Activated naive CD8-positive, alpha-beta T cell (primary cell): ENCODE measurements around the gene TNFAIP8.

Experiments used
- H3K27ac Mint-ChIP-seq: one replicate; pipeline ENCODE4 v1.8.0; 2021; ENCODE audit warnings: mixed read lengths
- H3K27me3 Mint-ChIP-seq: one replicate; pipeline ENCODE4 v1.8.0; 2021; ENCODE audit warnings: mixed read lengths
- H3K36me3 Mint-ChIP-seq: one replicate; pipeline ENCODE4 v1.8.0; 2021; ENCODE audit warnings: mixed read lengths
- H3K4me1 Mint-ChIP-seq: one replicate; pipeline ENCODE4 v1.8.0; 2021; ENCODE audit warnings: low read depth, mixed read lengths
- H3K4me3 Mint-ChIP-seq: one replicate; pipeline ENCODE4 v1.8.0; 2021; ENCODE audit warnings: mild to moderate bottlenecking, mixed read lengths
- H3K9me3 Mint-ChIP-seq: one replicate; pipeline ENCODE4 v1.8.0; 2021; ENCODE audit warnings: low read depth, mixed read lengths

The TNFAIP8 gene

GRCh38 chr5:119355685-119356611 lies at the start of gene TNFAIP8:
Gene TNFAIP8, plus strand, starts transcription at chr5:119356019. Its CDS starts 72 bp downstream, at chr5:119356091.
- H3K27me3 Mint-ChIP-seq, result no peaks in the 10 kb centered on the region
- no peaks in the 10 kb centered on the region for H3K9me3 Mint-ChIP-seq
- peak within 1 kb of the TSS; percentile 94 for H3K27ac Mint-ChIP-seq
- H3K4me1 Mint-ChIP-seq, result peaks cover 79% of the 10 kb centered on the region
- H3K36me3 Mint-ChIP-seq, result peaks cover 33% of the 10 kb centered on the region
- peak within 1 kb of the TSS; percentile 99 for H3K4me3 Mint-ChIP-seq

DNA sequence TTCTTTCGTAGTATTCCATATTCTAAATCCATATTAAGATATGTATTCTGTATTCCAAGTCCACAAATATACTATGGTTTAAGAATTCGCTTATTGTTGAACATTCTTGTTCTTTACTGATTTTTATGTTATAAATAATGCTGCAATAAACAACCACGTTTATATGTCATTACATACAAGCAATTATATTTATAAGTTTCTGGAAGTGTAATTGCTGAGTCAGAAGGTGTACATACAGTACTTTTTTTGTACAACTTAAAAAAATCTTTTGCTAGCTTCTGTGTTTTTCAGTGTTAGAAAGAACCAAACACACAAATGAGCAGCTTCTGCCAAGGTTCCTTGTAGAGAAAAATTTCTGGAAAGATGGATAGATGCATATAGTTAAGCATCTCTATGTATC lies 48.6 kb upstream of the TNFAIP8 start:
- Mint-ChIP-seq H3K27me3 (no peaks in the 10 kb centered on the region), H3K27ac (peak overlapping the region; percentile 97), H3K4me1 (peaks cover 95% of the 10 kb centered on the region), H3K4me3 (peak overlapping the region; percentile 17), H3K9me3 (no peaks in the 10 kb centered on the region), H3K36me3 (peaks cover 9% of the 10 kb centered on the region)

DNA sequence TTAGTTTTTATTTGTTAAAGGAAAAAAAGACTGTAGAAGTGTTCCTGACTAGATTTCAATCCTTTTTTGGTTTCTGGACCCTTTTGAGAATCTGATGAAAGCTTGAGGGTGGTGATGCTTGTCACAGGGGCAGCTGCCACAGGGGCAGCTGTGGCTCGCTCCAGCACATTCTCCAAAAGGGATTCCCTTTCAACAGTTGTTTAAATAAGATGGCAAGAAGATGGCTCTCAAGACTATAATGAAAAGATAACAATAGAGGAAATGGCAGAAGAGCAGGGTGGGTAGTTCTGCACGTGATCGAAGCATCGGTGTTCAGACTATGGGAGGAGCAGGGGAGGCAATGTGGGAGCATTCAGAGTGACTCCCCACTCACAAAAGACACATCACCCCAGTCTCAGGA lies 46.5 kb upstream of the TNFAIP8 start:
- Mint-ChIP-seq H3K36me3 (peaks cover 6% of the 10 kb centered on the region), H3K9me3 (no peaks in the 10 kb centered on the region), H3K4me1 (peaks cover 95% of the 10 kb centered on the region), H3K27ac (peak overlapping the region; percentile 99), H3K4me3 (peak overlapping the region; percentile 83), H3K27me3 (no peaks in the 10 kb centered on the region)

- Mint-ChIP-seq H3K27ac (peak overlapping the region; percentile 92), H3K36me3 (peaks cover 9% of the 10 kb centered on the region), H3K4me1 (peaks cover 95% of the 10 kb centered on the region), H3K27me3 (no peaks in the 10 kb centered on the region), H3K9me3 (no peaks in the 10 kb centered on the region), H3K4me3 (peak overlapping the region; percentile 42)
Observed at GRCh38 chr5:119311688-119312087, 44.1 kb upstream of the TNFAIP8 start.

DNA sequence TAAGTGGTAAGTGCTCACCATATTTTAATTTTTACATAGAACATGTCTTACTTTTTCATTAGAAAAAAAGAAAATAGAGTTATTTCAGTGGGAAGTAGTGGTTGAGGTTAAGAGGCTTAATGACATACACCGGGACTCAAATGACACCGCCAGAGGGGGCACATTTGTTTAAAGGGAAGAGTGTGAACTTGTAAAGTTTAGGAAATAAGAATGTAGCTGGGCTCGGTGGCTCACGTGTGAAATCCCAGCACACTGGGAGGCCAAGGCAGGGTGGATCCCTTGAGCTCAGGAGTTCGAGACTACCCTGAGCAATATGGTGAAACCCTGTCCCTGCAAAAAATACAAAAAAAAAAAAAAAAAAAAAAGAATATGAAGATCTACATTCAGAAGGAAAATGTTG lies 43.4 kb upstream of the TNFAIP8 start:
- H3K27me3 Mint-ChIP-seq, result no peaks in the 10 kb centered on the region
- peaks cover 92% of the 10 kb centered on the region for H3K4me1 Mint-ChIP-seq
- H3K36me3 Mint-ChIP-seq, result peaks cover 9% of the 10 kb centered on the region
- H3K4me3 Mint-ChIP-seq, result peak overlapping the region; percentile 27
- H3K27ac Mint-ChIP-seq, result peak overlapping the region; percentile 92
- H3K9me3 Mint-ChIP-seq, result no peaks in the 10 kb centered on the region

DNA sequence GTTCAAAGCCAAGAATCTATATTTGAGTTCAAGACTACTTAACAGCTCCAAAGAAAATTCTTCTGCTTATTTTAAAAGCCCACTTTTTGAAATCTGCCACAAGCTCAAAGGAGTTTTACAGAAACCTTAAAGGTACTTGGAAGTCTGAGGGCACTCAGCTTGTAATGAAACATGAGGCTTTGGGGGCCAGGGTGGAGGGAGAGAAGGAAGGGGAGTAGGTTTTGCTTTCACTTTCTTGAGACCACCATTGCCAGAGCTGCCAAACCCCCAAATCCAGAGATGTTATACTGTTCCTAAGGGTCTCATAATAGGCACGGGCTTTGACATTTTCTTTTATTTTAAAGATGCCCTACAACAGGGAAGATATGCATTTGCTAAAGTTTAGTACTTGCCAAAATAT lies 42.6 kb upstream of the TNFAIP8 start:
- Mint-ChIP-seq H3K9me3 (no peaks in the 10 kb centered on the region), H3K36me3 (peaks cover 9% of the 10 kb centered on the region), H3K4me3 (peak overlapping the region; percentile 27), H3K27me3 (no peaks in the 10 kb centered on the region), H3K27ac (peak overlapping the region; percentile 92), H3K4me1 (peaks cover 92% of the 10 kb centered on the region)

- Mint-ChIP-seq H3K4me1 (peaks cover 92% of the 10 kb centered on the region), H3K27ac (peak overlapping the region; percentile 92), H3K36me3 (peaks cover 9% of the 10 kb centered on the region), H3K9me3 (no peaks in the 10 kb centered on the region), H3K4me3 (no peak overlapping the region), H3K27me3 (no peaks in the 10 kb centered on the region)
Observed at GRCh38 chr5:119313658-119314605, 41.9 kb upstream of the TNFAIP8 start.

DNA sequence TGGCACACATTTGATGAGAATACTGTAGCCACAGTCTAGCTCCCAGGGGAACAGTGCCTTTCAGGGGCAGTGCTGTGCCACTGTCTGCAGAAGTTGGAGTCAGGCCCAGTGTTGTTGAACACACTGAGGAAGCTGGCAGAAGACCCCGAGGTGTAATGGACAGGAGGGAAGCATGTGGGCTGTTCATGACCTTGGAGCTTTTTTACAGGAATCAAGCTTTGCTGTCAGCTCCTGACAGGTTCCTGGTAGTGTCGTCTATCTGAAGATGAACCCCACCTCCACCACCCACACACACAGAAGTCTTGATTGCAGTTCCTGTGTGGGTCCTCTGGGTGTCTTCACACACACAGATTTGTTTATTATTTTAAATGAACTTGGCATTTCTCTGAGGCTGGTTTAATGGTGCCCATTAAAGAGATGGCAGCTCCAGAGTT lies 40.3 kb upstream of the TNFAIP8 start:
- H3K9me3 Mint-ChIP-seq, result no peaks in the 10 kb centered on the region
- H3K27ac Mint-ChIP-seq, result peak overlapping the region; percentile 92
- H3K4me1 Mint-ChIP-seq, result peaks cover 92% of the 10 kb centered on the region
- H3K27me3 Mint-ChIP-seq, result no peaks in the 10 kb centered on the region
- peak overlapping the region; percentile 57 for H3K4me3 Mint-ChIP-seq
- peaks cover 13% of the 10 kb centered on the region for H3K36me3 Mint-ChIP-seq

DNA sequence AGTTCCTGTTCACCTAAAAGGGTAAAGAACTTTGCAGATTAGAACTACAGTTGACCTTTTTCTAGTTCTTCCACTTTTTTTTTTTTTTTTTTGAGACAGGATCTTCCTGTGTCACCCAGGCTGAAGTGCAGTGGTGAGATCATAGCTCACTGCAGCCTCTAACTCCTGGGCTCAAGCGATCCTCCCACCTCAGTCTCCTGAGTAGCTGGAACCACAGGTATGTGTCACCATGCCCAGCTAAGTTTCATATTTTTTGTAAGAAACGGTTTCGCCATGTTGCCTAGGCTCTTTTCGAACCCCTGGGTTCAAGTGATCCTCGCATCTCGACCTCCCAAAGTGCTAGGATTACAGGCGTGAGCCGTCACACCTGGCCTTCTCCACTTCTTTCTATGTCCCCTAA lies 39.7 kb upstream of the TNFAIP8 start:
- H3K9me3 Mint-ChIP-seq, result no peaks in the 10 kb centered on the region
- peaks cover 92% of the 10 kb centered on the region for H3K4me1 Mint-ChIP-seq
- peak overlapping the region; percentile 92 for H3K27ac Mint-ChIP-seq
- H3K27me3 Mint-ChIP-seq, result no peaks in the 10 kb centered on the region
- H3K4me3 Mint-ChIP-seq, result peak overlapping the region; percentile 57
- H3K36me3 Mint-ChIP-seq, result peaks cover 10% of the 10 kb centered on the region

DNA sequence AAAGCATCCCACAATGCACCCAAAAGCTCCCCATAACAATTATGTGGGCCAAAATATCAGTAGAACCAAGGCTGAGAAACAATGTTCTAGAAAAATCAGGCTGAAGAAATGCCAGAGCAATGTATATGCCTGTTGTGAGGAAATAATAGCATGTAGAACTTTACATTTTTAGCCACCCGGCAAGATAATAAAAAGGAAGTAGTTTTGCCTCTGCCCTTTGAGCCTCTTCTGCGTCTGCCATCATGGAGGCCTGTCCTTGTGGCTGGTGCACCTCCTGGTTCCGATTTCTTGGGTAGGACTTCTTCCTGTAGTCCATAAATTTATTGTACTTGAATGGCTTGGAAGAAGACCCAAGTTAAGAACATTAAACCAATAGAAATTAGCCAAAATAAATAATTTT lies 38.9 kb upstream of the TNFAIP8 start:
- Mint-ChIP-seq H3K9me3 (no peaks in the 10 kb centered on the region), H3K4me1 (peaks cover 95% of the 10 kb centered on the region), H3K36me3 (peaks cover 11% of the 10 kb centered on the region), H3K27ac (peak overlapping the region; percentile 92), H3K4me3 (no peak overlapping the region), H3K27me3 (no peaks in the 10 kb centered on the region)

DNA sequence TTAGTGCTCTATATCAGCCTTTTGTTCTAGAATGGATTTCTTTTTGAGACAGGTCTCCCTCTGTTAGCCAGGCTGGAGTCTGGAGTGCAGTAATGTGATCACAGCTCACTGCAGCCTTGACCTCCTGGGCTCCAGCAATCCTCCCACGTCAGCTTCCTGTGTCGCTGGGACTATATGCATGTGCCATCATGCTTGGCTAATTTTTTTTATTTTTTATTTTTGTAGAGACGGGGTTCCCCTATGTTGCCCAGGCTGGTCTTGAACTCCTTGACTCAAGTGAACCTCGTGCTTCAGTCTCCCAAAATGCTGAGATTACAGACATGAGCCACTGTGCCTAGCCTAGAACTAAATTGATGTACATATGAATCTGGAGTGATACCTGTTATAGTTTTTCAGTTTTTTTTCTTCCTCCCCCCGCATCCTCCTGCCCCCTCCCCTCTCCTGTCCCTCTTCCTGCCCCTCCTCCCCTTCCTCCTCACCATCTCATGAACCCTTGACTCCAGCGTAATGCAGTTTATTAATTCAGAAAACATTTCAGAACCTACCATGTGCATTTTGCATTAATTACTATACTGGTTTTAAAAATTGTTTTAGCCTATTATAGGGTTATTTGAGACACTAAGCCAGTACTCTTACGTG lies 37.4 kb upstream of the TNFAIP8 start:
- H3K9me3 Mint-ChIP-seq, result no peaks in the 10 kb centered on the region
- H3K36me3 Mint-ChIP-seq, result peaks cover 11% of the 10 kb centered on the region
- peak overlapping the region; percentile 54 for H3K4me3 Mint-ChIP-seq
- H3K27ac Mint-ChIP-seq, result peak overlapping the region; percentile 95
- peaks cover 95% of the 10 kb centered on the region for H3K4me1 Mint-ChIP-seq
- H3K27me3 Mint-ChIP-seq, result no peaks in the 10 kb centered on the region

DNA sequence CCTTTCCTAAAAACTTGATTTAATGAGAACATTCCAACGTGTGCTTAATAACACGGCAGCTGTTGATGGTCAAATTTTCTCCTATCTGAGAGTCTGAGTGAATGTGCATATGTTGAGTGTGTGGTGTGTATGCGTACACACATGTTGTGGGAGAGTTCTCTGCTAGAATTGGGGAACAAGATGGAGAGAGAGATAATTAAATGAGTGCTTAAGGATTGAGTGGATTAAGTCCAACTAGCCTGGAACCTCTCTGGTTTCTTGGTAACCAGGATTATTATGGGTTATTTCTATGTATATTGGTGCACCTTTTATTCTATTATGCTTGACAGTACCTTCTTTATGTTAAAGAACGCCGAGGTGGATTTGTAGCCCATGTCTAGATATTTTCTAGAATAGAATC lies 36.4 kb upstream of the TNFAIP8 start:
- peak overlapping the region; percentile 40 for H3K4me3 Mint-ChIP-seq
- no peaks in the 10 kb centered on the region for H3K27me3 Mint-ChIP-seq

GRCh38 chr5:119319890-119320289 lies 35.9 kb upstream of the TNFAIP8 start:
- Mint-ChIP-seq H3K27me3 (no peaks in the 10 kb centered on the region), H3K9me3 (no peaks in the 10 kb centered on the region), H3K4me1 (peaks cover 93% of the 10 kb centered on the region), H3K36me3 (peaks cover 11% of the 10 kb centered on the region), H3K4me3 (peak overlapping the region; percentile 40), H3K27ac (peak overlapping the region; percentile 95)

More for the DNA sequence above, 36.4 kb upstream of the TNFAIP8 start:
- Mint-ChIP-seq H3K9me3 (no peaks in the 10 kb centered on the region), H3K27ac (peak overlapping the region; percentile 95), H3K4me1 (peaks cover 94% of the 10 kb centered on the region), H3K36me3 (peaks cover 11% of the 10 kb centered on the region)

GRCh38 chr5:119321569-119322311 lies 34.1 kb upstream of the TNFAIP8 start:
- H3K27ac Mint-ChIP-seq, result peak overlapping the region; percentile 95
- H3K4me3 Mint-ChIP-seq, result peak overlapping the region; percentile 52
- peaks cover 90% of the 10 kb centered on the region for H3K4me1 Mint-ChIP-seq
- H3K9me3 Mint-ChIP-seq, result no peaks in the 10 kb centered on the region
- H3K27me3 Mint-ChIP-seq, result no peaks in the 10 kb centered on the region
- H3K36me3 Mint-ChIP-seq, result peaks cover 17% of the 10 kb centered on the region
